H9 (cell line): ENCODE data around the gene ADCY5. TPM values are rescaled to one million over a fixed set of nuclear protein-coding genes. Genes with fewer than 3 reads are reported as not detected.

Source experiments
- DNase-seq: peaks from one replicate; pipeline ENCODE4 v3.0.0-alpha.2; 2017
- H2AFZ ChIP-seq: one replicate; pipeline ENCODE4 v1.6.1; 2013; ENCODE audit warnings: mild to moderate bottlenecking, low read length, control low read depth, moderate library complexity
- H2AK5ac ChIP-seq: 2 replicates; pipeline ENCODE4 v1.6.1; 2013; ENCODE audit warnings: low read length, control low read depth, mixed read lengths; ENCODE audit not compliant: insufficient read length
- H2BK120ac ChIP-seq: one replicate; pipeline ENCODE4 v1.6.1; 2013; ENCODE audit warnings: low read depth, mild to moderate bottlenecking, low read length, control low read depth, inconsistent platforms; ENCODE audit not compliant: poor library complexity, severe bottlenecking
- H2BK12ac ChIP-seq: 2 replicates; pipeline ENCODE4 v1.6.1; 2013; ENCODE audit warnings: low read length, control low read depth, mixed read lengths, low read depth; ENCODE audit not compliant: insufficient read length
- H2BK15ac ChIP-seq: 2 replicates; pipeline ENCODE4 v1.6.1; 2013; ENCODE audit warnings: low read depth, low read length, control low read depth
- H2BK20ac ChIP-seq: one replicate; pipeline ENCODE4 v1.6.1; 2013; ENCODE audit warnings: low read depth, mild to moderate bottlenecking, low read length, control low read depth, inconsistent platforms; ENCODE audit not compliant: poor library complexity, severe bottlenecking
- H2BK5ac ChIP-seq: 2 replicates; pipeline ENCODE4 v1.6.1; 2013; ENCODE audit warnings: low read length, control low read depth, mixed read lengths; ENCODE audit not compliant: insufficient read length
- H3K14ac ChIP-seq: 2 replicates; pipeline ENCODE4 v1.6.1; 2013; ENCODE audit warnings: low read length, control low read depth; ENCODE audit not compliant: insufficient read depth
- H3K18ac ChIP-seq: 2 replicates; pipeline ENCODE4 v1.6.1; 2013; ENCODE audit warnings: low read depth, mild to moderate bottlenecking, mixed read lengths, low read length, control low read depth; ENCODE audit not compliant: insufficient read length
- H3K23ac ChIP-seq: 2 replicates; pipeline ENCODE4 v1.6.1; 2013; ENCODE audit warnings: low read length, control low read depth, mixed read lengths, low read depth; ENCODE audit not compliant: insufficient read length
- H3K23me2 ChIP-seq: 2 replicates; pipeline ENCODE4 v1.6.1; 2013; ENCODE audit warnings: low read depth, mild to moderate bottlenecking, mixed read lengths, low read length, control low read depth; ENCODE audit not compliant: insufficient read length, poor library complexity, severe bottlenecking
- H3K27ac ChIP-seq: 2 replicates; pipeline ENCODE4 v1.5.1; 2013; ENCODE audit warnings: low read length, control low read depth, mixed read lengths, low read depth; ENCODE audit not compliant: insufficient read length
- H3K27me3 ChIP-seq: 2 replicates; pipeline ENCODE4 v1.6.1; 2013; ENCODE audit warnings: low read length, control low read depth, inconsistent platforms; ENCODE audit not compliant: insufficient read depth
- H3K4ac ChIP-seq: 2 replicates; pipeline ENCODE4 v1.6.1; 2013; ENCODE audit warnings: low read depth, mild to moderate bottlenecking, control low read depth, inconsistent platforms, low read length, moderate library complexity
- H3K4me1 ChIP-seq: 2 replicates; pipeline ENCODE4 v1.6.1; 2013; ENCODE audit warnings: low read length, control low read depth, inconsistent platforms; ENCODE audit not compliant: insufficient read depth
- H3K4me2 ChIP-seq: 2 replicates; pipeline ENCODE4 v1.6.1; 2013; ENCODE audit warnings: low read length, control low read depth, mixed read lengths; ENCODE audit not compliant: insufficient read length, insufficient read depth
- H3K56ac ChIP-seq: 2 replicates; pipeline ENCODE4 v1.6.1; 2013; ENCODE audit warnings: low read depth, mild to moderate bottlenecking, mixed read lengths, low read length, control low read depth; ENCODE audit not compliant: insufficient read length
- H3K79me1 ChIP-seq: 2 replicates; pipeline ENCODE4 v1.6.1; 2013; ENCODE audit warnings: low read depth, mild to moderate bottlenecking, moderate library complexity, low read length, control low read depth, inconsistent platforms; ENCODE audit not compliant: insufficient read depth, poor library complexity, severe bottlenecking
- H3K79me2 ChIP-seq: 2 replicates; pipeline ENCODE4 v1.6.1; 2013; ENCODE audit warnings: low read length, control low read depth, inconsistent platforms; ENCODE audit not compliant: insufficient read depth
- H3K9ac ChIP-seq: 2 replicates; pipeline ENCODE4 v1.6.1; 2013; ENCODE audit warnings: low read length, control low read depth, mixed read lengths; ENCODE audit not compliant: insufficient read length; ENCODE audit errors: extremely low read depth
- H3K9me3 ChIP-seq: one replicate; pipeline ENCODE4 v1.6.1; 2013; ENCODE audit warnings: low read depth, low read length, inconsistent platforms; ENCODE audit not compliant: control insufficient read depth
- H3T11ph ChIP-seq: one replicate; pipeline ENCODE4 v1.6.1; 2013; ENCODE audit warnings: mild to moderate bottlenecking, low read length, control low read depth, inconsistent platforms
- H4K20me1 ChIP-seq: one replicate; pipeline ENCODE4 v1.6.1; 2013; ENCODE audit not compliant: control insufficient read depth, insufficient read length, insufficient read depth
- H4K5ac ChIP-seq: 2 replicates; pipeline ENCODE4 v1.6.1; 2013; ENCODE audit warnings: low read depth, mild to moderate bottlenecking, mixed read lengths, low read length, control low read depth; ENCODE audit not compliant: insufficient read length
- H4K8ac ChIP-seq: replicated peaks from 2 replicates; pipeline ENCODE4 v1.6.1; 2013; ENCODE audit warnings: low read length, control low read depth, mixed read lengths, low read depth; ENCODE audit not compliant: insufficient read length
- H4K91ac ChIP-seq: 2 replicates; pipeline ENCODE4 v1.6.1; 2013; ENCODE audit warnings: low read depth, mild to moderate bottlenecking, moderate library complexity, mixed read lengths, low read length, control low read depth; ENCODE audit not compliant: insufficient read length
- H3K27ac Mint-ChIP-seq, 3 experiments: 2 replicates in 2 of 3; 3 replicates in 1 of 3; pipeline ENCODE4 v1.8.0; 2020 to 2021; ENCODE audit warnings: mixed read lengths in 3 of 3, mild to moderate bottlenecking in 1 of 3, moderate library complexity in 1 of 3
- H3K27me3 Mint-ChIP-seq: 2 replicates; pipeline ENCODE4 v1.8.0; 2021; ENCODE audit warnings: low read depth, mild to moderate bottlenecking, moderate library complexity, mixed read lengths
- H3K36me3 Mint-ChIP-seq, 3 experiments: 2 replicates in 2 of 3; 3 replicates in 1 of 3; pipeline ENCODE4 v1.8.0; 2020 to 2021; ENCODE audit warnings: low read depth in 3 of 3, mixed read lengths in 3 of 3; ENCODE audit not compliant: insufficient read depth in 1 of 3
- H3K4me1 Mint-ChIP-seq, 2 experiments: 2 replicates each; pipeline ENCODE4 v1.8.0; 2020; ENCODE audit warnings: mixed read lengths in 2 of 2
- H3K4me3 Mint-ChIP-seq, 2 experiments: 2 replicates in 1 of 2; 3 replicates in 1 of 2; pipeline ENCODE4 v1.8.0; 2020 to 2021; ENCODE audit warnings: mild to moderate bottlenecking in 2 of 2, mixed read lengths in 2 of 2, moderate library complexity in 1 of 2
- H3K9me3 Mint-ChIP-seq, 2 experiments: 2 replicates in 1 of 2; 3 replicates in 1 of 2; pipeline ENCODE4 v1.8.0; 2020; ENCODE audit warnings: mild to moderate bottlenecking in 2 of 2, mixed read lengths in 2 of 2, moderate library complexity in 1 of 2
- WGBS: extraction: QIAGEN DNeasy Blood & Tissue Kit; methylation state at CpG from one replicate; pipeline ENCODE4 v1.1.7; 2013; ENCODE audit warnings: missing lambda C conversion rate, low lambda C conversion rate, mixed read lengths; ENCODE audit not compliant: insufficient read length; ENCODE audit errors: extremely low coverage; 5-methylcytosine and 5-hydroxymethylcytosine counted together
- total RNA-seq: library from RNA; stranded (reverse); gene quantifications from 2 replicates; pipeline ENCODE4 v1.2.1, GENCODE V29; 2021
- TF ChIP-seq, protein P1 (sequence below): fragments of 200-600 bp; sonication (generic); conservative IDR thresholded peaks from 3 replicates; pipeline ENCODE4 v1.8.0; 2021; ENCODE audit warnings: antibody characterized with exemption, mild to moderate bottlenecking

ADCY5 gene
- total RNA-seq, 1 experiment from 2014 or later = 5.0 TPM

DNA sequence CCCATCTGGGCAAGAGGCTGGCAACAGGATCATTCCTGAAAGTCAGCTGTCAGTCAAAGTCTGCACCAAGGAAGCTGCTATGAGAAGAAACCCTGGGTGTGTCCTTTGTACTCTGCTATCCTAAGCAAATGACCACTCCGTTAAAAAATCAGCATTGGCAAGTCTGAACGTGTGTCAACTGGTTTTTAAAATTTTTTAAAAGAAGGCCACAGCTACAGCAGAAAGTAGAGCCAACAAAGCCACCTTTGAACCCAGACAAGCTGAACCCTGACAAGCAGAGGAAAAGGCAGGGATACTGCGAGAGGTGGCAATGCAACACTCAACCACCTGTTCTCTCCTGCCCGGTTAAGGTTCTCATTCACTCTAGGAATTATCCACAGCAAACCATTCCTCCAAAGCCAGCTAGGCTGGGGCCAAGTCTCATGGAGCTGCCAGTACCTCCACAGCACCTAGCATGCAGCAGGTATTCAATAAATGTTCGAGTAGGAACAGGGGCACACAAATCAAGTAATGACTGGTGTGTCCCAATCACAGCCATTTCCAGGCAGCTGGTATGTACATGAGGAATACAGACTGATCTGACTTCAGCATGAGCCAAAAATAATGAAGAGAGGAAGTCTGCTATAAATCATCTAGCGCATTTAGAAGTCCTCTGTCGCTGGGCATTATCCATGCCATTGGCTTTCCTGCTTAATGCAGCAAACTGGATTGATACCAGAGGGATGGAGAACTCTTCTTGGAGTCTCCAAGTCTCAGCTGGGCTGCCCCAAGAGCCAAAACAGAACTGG, 76.0 kb downstream of the ADCY5 start:
- Histone ChIP-seq H2BK20ac (no peak overlapping the region), H3K9ac (no peak overlapping the region), H3K4me2 (no peak overlapping the region), H3K79me1 (no peaks in the 10 kb centered on the region), H3K9me3 (no peaks in the 10 kb centered on the region), H4K8ac (no peak overlapping the region), H3K56ac (no peak overlapping the region), H2BK120ac (no peak overlapping the region), H2AK5ac (no peak overlapping the region), H4K20me1 (no peaks in the 10 kb centered on the region), H4K91ac (no peak overlapping the region), H3K27me3 (no peaks in the 10 kb centered on the region), H2BK15ac (no peak overlapping the region), H2AFZ (no peak overlapping the region), H4K5ac (no peak overlapping the region), H2BK12ac (no peak overlapping the region), H3K18ac (no peak overlapping the region), H3K23ac (no peak overlapping the region), H3K4ac (no peak overlapping the region), H3K79me2 (no peaks in the 10 kb centered on the region), H3K14ac (no peak overlapping the region), H3K4me1 (no peaks in the 10 kb centered on the region), H2BK5ac (no peak overlapping the region), H3K27ac (no peak overlapping the region), H3T11ph (no peak overlapping the region), H3K23me2 (no peaks in the 10 kb centered on the region)
- TF ChIP-seq, protein P1, sequence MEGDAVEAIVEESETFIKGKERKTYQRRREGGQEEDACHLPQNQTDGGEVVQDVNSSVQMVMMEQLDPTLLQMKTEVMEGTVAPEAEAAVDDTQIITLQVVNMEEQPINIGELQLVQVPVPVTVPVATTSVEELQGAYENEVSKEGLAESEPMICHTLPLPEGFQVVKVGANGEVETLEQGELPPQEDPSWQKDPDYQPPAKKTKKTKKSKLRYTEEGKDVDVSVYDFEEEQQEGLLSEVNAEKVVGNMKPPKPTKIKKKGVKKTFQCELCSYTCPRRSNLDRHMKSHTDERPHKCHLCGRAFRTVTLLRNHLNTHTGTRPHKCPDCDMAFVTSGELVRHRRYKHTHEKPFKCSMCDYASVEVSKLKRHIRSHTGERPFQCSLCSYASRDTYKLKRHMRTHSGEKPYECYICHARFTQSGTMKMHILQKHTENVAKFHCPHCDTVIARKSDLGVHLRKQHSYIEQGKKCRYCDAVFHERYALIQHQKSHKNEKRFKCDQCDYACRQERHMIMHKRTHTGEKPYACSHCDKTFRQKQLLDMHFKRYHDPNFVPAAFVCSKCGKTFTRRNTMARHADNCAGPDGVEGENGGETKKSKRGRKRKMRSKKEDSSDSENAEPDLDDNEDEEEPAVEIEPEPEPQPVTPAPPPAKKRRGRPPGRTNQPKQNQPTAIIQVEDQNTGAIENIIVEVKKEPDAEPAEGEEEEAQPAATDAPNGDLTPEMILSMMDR = no peak
- no peak for DNase-seq
- Mint-ChIP-seq H3K27me3 (peaks cover 2% of the 10 kb centered on the region), H3K36me3 (peaks cover 0 to 5% (median 0%) of the 10 kb centered on the region in 3 experiments; a peak in 1 of 7 replicates), H3K27ac (no peak overlapping the region), H3K9me3 (peaks cover 6 to 11% of the 10 kb centered on the region in 2 experiments; a peak in 3 of 5 replicates), H3K4me1 (peaks cover 0 to 4% of the 10 kb centered on the region in 2 experiments; a peak in 1 of 4 replicates), H3K4me3 (no peak overlapping the region)
- no CpG with 5 or more reads among the region's 7 CpGs for WGBS
